ENCODE results near the gene ARL4D. TPM values are rescaled to one million over a fixed set of nuclear protein-coding genes. Genes with fewer than 3 reads are reported as not detected.

Gene ARL4D
- total RNA-seq, 1 experiment from 2014 or later: 43.0 TPM

DNA sequence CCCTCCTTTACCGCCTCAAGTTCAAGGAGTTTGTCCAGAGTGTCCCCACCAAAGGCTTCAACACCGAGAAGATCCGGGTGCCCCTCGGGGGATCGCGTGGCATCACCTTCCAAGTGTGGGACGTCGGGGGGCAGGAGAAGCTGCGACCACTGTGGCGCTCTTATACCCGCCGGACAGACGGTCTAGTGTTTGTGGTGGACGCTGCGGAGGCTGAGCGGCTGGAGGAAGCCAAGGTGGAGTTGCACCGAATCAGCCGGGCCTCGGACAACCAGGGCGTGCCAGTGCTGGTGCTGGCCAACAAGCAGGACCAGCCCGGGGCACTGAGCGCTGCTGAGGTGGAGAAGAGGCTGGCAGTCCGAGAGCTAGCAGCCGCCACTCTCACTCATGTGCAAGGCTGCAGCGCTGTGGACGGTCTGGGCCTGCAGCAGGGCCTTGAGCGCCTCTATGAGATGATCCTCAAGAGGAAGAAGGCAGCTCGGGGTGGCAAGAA is 1.1 kb downstream of the ARL4D start:
- Histone ChIP-seq H3K36me3 (replicated peaks; ENCODE audit: control insufficient read depth, insufficient read depth, low read length) (peaks cover 2% of the 10 kb centered on the region), H3K4me3 (ENCODE audit: insufficient read depth, low read depth, low read length) (peak overlapping the region; percentile 76; the same call in 1 of the 2 replicates), H3K27me3 (ENCODE audit: control insufficient read depth, insufficient read depth, low read length) (no peaks in the 10 kb centered on the region; the same call in 1 of the 2 replicates)
- DNase-seq: peak; percentile 40

DNA sequence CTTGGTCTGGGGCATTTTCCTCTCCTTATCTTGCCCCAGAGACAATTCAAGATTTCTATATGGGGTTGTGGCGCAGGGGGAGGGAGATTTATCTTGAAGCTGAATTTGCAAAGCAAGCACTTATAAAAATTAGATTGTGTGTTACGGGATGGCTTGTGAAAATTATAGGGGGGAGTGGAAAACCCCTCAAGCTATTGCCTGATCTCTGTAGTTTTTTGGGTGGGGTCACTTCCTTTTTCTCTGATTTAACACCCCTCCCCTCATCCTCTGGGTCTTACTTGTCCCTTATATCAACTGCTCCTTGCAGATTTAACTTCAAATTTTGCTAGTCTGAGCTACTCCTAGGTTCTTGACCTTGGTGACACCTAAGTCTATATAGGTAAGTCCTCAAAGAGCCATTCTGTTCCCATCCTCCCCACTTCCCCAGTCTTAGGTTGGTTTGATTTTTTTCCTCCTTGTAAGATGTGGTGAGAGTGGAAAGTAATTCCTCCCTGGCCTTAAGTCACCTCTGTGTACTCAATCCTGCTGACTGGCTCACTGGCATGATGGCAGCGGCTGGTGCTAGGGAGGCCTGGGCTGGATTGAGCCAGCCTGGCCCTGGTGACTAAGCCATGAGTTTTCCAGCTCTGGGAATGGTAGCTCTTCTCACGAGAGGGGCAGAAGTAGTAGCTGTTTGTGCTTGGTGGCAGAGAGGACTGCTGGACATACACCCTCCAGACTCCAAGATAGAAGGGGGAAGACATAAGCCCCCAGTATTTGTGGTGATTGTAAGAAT is 2.3 kb downstream of the ARL4D start:
- Histone ChIP-seq H3K27me3 (ENCODE audit: control insufficient read depth, insufficient read depth, low read length) (no peaks in the 10 kb centered on the region; the same call in 1 of the 2 replicates), H3K36me3 (replicated peaks; ENCODE audit: control insufficient read depth, insufficient read depth, low read length) (peaks cover 2% of the 10 kb centered on the region), H3K4me3 (ENCODE audit: insufficient read depth, low read depth, low read length) (peak overlapping the region; percentile 40; the same call in 1 of the 2 replicates)
- no peak for DNase-seq

DNA sequence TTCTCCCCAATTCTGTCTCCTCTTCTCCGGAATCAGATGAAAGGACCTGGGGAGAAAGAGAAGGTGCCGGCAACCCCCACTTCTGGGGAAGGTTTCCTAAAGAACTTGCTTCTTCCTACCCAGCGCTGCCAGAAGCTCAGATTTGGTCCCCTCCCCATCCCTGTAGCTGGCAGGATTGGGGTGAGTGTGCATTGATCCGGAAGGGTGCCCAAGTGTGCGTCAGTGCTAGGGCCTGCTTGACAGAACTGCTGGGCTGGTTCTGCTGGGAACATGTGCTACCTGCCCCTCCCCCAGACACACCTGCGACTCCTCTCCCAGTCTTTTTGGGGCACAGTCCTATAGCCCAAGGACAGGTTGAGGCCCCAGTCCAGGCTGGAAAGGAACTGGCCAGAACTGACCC is 3.3 kb downstream of the ARL4D start:
- Histone ChIP-seq H3K4me3 (ENCODE audit: insufficient read depth, low read depth, low read length) (peak overlapping the region; percentile 40; the same call in 1 of the 2 replicates), H3K27me3 (ENCODE audit: control insufficient read depth, insufficient read depth, low read length) (no peaks in the 10 kb centered on the region; the same call in 1 of the 2 replicates), H3K36me3 (replicated peaks; ENCODE audit: control insufficient read depth, insufficient read depth, low read length) (peaks cover 2% of the 10 kb centered on the region)
- no peak for DNase-seq

DNA sequence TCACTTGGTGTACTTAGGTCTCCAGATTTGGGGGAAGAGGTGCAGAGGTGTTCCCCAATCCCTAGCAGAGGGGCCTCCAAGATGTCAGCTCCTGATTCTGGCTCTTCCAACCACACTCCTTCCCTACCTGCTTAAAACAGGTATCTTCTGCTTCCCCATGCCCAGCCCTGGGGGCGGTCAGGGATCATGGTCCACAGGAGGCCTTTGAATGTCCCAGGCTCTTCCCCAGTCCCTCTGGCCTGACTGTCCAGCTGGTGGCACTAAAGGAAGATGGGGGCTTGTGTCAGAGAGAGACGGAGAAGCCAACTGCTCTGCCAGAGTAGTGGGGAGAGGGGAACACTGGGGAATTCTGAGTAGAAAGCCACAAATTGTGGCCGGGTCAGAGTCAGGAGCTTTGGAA is 3.8 kb downstream of the ARL4D start:
- no peak for DNase-seq
- Histone ChIP-seq H3K36me3 (replicated peaks; ENCODE audit: control insufficient read depth, insufficient read depth, low read length) (peaks cover 2% of the 10 kb centered on the region), H3K4me3 (ENCODE audit: insufficient read depth, low read depth, low read length) (peak overlapping the region; percentile 40; the same call in 1 of the 2 replicates), H3K27me3 (ENCODE audit: control insufficient read depth, insufficient read depth, low read length) (no peaks in the 10 kb centered on the region; the same call in 1 of the 2 replicates)

DNA sequence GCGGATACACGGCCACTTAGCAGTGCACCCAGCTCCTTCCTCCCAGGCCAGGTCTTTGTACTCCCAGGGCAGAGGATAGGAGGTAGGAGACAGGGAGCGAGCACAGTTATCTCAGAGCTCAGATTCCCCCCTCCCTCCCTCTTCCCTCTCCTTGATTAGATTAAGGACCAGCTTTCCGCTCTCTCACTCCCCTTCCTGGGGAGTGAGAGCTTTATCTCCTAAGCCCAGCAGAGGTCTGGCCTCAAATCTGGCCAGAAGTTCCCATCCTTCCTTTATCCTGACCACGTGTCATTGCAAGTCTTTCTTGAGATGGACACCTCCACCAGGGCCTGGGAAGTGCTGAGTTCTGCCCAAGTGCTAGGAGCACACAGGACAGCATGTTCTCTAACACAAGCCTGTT is 5.1 kb downstream of the ARL4D start:
- DNase-seq: peak; percentile 23
- H3K27me3 ChIP-seq (ENCODE audit: control insufficient read depth, insufficient read depth, low read length): no peaks in the 10 kb centered on the region; the same call in 1 of the 2 replicates
- no peak overlapping the region for H3K4me3 ChIP-seq (ENCODE audit: insufficient read depth, low read depth, low read length)
- H3K36me3 ChIP-seq (replicated peaks; ENCODE audit: control insufficient read depth, insufficient read depth, low read length): peaks cover 2% of the 10 kb centered on the region

DNA sequence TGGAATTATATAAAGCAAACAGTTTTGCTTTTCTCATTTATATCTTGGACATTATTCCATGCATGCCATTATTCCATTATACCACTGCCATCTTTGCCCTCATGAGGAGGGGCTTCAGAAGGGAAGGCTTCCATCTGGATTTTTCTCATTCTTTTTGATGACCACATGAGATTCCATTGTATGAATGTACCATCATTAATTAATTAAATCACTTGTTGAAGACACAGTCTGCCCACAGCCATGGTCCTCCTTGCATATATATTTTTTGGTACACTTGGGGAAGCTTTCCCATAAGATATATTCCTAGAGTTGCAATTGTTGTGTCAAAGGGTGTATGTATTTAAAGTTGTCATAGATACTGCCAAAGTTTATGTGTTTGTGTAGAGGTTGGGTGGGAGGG is 7.1 kb downstream of the ARL4D start:
- H3K4me3 ChIP-seq (ENCODE audit: insufficient read depth, low read depth, low read length): no peak overlapping the region
- H3K36me3 ChIP-seq (replicated peaks; ENCODE audit: control insufficient read depth, insufficient read depth, low read length): no peaks in the 10 kb centered on the region; the same call in 1 of the 2 replicates
- no peaks in the 10 kb centered on the region for H3K27me3 ChIP-seq (ENCODE audit: control insufficient read depth, insufficient read depth, low read length)
- no peak for DNase-seq

DNA sequence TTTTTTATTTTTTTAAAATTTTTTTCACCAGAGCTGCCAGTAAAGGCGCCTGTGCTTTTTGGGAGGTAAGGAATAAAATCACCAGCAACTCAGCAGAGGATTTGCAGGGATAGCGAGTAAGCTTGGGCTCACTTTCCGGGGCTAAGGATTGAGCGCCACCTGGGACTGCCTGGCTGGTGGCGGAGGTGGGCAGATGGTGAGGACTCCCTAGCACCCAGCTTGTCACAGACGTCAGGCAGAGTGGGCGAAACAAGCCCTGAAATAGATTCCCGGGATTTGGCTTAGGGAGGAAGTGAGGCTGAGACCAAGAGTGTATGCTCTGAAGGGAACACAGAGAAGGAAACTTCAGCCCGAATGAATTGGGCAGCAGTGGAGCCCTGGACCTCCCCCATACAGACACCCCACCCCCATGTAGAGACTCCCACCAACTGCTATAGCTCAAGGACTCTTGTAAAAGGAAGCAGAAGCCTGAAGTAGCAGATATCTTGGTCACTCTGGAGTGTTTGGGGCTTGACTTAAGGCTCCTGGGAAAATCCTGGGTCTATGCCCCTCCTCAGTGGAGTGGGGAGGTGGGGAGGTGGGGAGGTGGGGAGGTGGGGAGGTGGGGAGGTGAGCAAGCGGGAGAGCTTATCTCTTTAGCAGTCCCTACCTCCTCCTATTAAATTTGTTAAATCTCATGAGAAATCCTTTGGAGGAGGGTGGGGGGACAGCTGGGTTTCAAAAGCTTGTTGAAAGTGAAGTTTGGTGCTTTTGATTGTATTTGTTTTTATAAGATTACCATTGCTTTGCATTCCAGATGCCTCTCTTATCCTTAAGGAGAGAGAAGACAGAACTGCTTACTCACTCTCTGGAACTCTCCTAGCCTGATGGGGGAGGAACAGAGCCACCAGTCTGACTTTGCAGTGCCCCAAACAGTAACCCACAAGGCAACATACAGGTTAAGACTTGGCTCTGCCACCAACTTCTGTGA is 8.2 kb downstream of the ARL4D start:
- H3K27me3 ChIP-seq (ENCODE audit: control insufficient read depth, insufficient read depth, low read length): no peaks in the 10 kb centered on the region
- peak; percentile 56 for DNase-seq
- no peak overlapping the region for H3K4me3 ChIP-seq (ENCODE audit: insufficient read depth, low read depth, low read length)
- H3K36me3 ChIP-seq (replicated peaks; ENCODE audit: control insufficient read depth, insufficient read depth, low read length): no peaks in the 10 kb centered on the region

DNA sequence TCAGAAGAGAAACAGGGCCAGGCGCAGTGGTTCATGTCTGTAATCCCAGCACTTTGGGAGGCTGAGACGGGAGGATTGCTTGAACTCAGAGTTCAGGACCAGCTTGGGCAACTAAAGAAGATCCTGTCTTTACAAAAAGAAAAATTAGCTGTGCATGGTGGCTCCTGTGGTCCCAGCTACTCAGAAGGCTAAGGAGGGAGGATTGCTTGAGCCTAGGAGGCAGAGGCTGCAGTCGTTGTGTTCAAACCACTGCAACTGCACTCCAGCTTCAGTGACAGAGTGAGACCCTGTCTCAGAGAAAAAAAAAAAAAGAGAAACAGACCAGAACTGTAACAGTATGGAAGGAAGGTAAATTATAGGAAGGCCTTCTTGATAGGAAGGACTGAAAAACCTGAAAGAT is 10.3 kb downstream of the ARL4D start:
- Histone ChIP-seq H3K4me3 (ENCODE audit: insufficient read depth, low read depth, low read length) (no peak overlapping the region), H3K27me3 (ENCODE audit: control insufficient read depth, insufficient read depth, low read length) (no peaks in the 10 kb centered on the region), H3K36me3 (replicated peaks; ENCODE audit: control insufficient read depth, insufficient read depth, low read length) (no peaks in the 10 kb centered on the region)
- no peak for DNase-seq

DNA sequence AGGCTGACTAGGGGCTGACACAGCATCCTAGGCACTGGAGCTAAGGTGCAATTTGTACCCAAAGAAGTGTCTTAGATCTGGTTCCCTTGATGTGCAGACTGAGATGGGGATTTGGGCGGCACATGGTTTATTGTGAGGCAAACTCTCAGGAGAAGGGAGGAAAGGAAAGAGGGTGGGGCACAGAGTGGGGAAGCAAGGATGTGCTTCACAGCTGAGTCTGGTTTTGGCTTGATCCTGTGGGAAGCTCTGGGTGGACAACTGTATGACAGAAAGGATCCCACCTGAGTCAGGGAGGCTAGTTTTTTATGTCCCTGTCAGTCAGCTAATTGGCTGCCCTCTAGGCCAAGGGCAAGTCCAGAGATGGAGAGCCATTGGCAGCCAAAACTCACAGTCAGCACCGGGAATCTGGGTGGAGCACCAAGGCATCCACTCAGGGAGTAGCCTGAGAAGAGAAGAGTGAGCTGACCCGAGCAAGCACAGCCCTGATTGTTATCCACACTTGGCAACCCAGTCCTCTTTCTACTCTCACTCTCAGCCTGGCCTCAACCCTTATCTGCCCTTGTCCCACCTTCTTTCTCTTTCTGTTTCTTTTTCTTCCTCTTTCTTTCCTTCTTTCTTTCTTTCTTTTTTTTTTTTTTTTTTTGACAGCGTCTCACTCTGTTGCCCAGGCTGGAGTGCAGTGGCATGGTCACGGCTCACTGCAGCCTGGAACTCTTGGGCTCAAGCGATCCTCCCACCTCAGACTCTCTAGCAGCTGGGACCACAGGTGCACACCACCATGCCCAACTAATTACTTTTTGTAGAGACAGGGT is 12.0 kb downstream of the ARL4D start:
- H3K27me3 ChIP-seq (ENCODE audit: control insufficient read depth, insufficient read depth, low read length): no peaks in the 10 kb centered on the region; the same call in 1 of the 2 replicates
- H3K36me3 ChIP-seq (replicated peaks; ENCODE audit: control insufficient read depth, insufficient read depth, low read length): no peaks in the 10 kb centered on the region
- no peak for DNase-seq
- no peak overlapping the region for H3K4me3 ChIP-seq (ENCODE audit: insufficient read depth, low read depth, low read length)

DNA sequence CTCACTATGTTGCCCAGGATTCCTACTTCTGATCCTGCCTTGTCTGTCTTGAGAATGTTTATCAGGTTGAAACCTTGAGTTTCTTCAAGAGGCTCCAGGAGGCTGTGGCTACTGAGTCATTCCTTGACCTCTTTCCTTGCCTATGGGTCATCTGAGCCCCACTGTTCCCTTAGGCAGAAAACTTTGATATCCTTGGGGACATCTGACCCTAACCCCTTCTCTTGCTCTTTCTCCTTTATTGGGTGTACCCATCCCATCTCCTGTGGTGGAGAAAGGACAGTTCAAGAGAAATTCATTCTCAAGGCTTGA is 12.5 kb downstream of the ARL4D start:
- Histone ChIP-seq H3K4me3 (ENCODE audit: insufficient read depth, low read depth, low read length) (no peak overlapping the region), H3K27me3 (ENCODE audit: control insufficient read depth, insufficient read depth, low read length) (no peaks in the 10 kb centered on the region; the same call in 1 of the 2 replicates), H3K36me3 (replicated peaks; ENCODE audit: control insufficient read depth, insufficient read depth, low read length) (no peaks in the 10 kb centered on the region)
- no peak for DNase-seq

DNA sequence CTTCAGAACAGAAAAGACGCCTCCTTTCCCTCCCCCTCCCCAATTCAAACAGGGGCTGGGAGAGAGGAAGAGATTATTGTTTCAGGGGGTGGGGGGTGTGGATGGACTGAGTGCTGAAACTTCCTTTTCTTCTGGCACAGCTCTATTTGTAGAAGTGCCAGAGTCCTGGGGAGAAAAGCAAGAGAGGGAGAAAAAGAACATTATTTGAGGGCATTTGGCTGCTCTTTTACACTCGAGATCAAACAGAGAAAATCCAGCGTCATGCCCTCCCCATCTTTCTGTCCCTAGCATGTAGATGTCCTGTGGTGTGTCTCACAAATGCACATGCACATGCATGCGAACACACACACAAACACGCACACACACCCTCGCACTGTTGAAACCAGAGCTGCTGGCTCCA is 13.0 kb downstream of the ARL4D start:
- H3K36me3 ChIP-seq (replicated peaks; ENCODE audit: control insufficient read depth, insufficient read depth, low read length): no peaks in the 10 kb centered on the region
- no peak for DNase-seq
- H3K4me3 ChIP-seq (ENCODE audit: insufficient read depth, low read depth, low read length): no peak overlapping the region
- H3K27me3 ChIP-seq (ENCODE audit: control insufficient read depth, insufficient read depth, low read length): no peaks in the 10 kb centered on the region; the same call in 1 of the 2 replicates

DNA sequence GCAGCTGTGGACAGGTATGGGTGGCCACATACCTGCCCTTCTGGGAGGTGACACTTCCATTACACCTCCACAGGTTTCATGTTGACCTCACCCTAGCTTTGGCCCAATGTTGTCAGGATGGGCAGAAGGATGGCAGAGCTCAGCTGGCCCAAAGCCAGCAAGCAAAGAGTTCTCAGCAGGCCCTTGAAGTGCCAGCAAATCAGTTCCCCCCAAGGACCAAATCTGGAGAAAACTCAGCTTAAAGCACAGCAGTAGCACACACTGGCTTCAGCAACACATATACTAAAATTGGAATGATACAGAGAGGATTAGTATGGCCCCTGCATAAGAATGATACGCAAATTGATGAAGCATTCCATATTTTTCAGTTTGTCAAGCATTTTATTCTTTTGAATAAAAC is 13.4 kb downstream of the ARL4D start:
- DNase-seq: no peak
- Histone ChIP-seq H3K36me3 (replicated peaks; ENCODE audit: control insufficient read depth, insufficient read depth, low read length) (no peaks in the 10 kb centered on the region), H3K4me3 (ENCODE audit: insufficient read depth, low read depth, low read length) (no peak overlapping the region), H3K27me3 (ENCODE audit: control insufficient read depth, insufficient read depth, low read length) (no peaks in the 10 kb centered on the region; the same call in 1 of the 2 replicates)

DNA sequence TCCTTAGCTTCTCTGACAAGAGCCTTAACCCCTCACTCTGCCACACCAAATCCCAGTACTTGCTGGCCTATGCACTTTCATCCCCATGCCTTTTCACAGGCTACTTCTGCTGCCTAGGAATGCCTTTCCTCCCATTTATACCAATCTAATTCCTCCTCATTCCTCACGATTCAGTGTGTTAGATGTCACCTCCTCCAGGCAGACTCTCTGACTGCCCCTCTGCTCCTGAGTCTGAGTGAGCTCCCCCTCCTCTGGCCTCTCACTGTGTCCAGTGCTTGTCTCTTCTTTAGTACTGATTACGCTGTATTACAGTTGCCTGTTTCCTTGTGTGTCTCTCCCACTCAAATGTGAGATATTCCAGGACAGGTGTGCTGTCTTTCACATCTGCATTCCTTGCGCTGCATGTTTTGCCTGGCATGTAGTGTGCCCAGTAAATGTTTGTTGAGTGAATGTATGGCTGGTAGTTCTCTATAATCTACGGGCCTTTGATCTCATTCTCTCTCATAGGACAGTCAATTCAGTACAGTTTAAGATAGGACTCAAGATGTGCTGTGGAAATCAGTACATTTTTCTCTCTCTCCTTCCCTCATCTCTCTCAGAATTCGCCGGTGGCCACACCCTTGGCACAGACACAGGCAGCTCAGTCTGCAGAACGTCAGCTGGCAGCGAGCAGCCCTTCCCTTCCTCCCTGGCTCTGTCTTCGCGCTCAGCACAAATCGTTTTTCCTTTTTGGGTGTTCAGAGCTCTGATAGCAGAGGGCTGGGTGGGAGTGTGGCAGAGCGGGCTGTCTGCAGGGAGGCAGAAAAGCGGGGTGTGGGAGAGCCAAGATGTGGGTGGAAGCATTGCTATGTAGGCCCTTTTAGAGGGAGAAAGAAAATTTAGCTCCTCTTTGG is 18.5 kb downstream of the ARL4D start:
- no peak for DNase-seq
- no peak overlapping the region for H3K4me3 ChIP-seq (ENCODE audit: insufficient read depth, low read depth, low read length)
- H3K36me3 ChIP-seq (replicated peaks; ENCODE audit: control insufficient read depth, insufficient read depth, low read length): no peaks in the 10 kb centered on the region
- H3K27me3 ChIP-seq (ENCODE audit: control insufficient read depth, insufficient read depth, low read length): no peaks in the 10 kb centered on the region; the same call in 1 of the 2 replicates

All from H7 (cell line).